Activated CD4-positive, CD25-positive, alpha-beta regulatory T cell treated with anti-CD3 and anti-CD28 coated beads, Interleukin-2, amount 50 U/mL, for 16 hours (primary cell): ENCODE results near the gene HTRA3.

Source experiments
- DNase-seq: peaks from one replicate; pipeline ENCODE4 v3.0.0-alpha.2; 2020; ENCODE audit warnings: low read depth, low spot score

The HTRA3 gene

DNA sequence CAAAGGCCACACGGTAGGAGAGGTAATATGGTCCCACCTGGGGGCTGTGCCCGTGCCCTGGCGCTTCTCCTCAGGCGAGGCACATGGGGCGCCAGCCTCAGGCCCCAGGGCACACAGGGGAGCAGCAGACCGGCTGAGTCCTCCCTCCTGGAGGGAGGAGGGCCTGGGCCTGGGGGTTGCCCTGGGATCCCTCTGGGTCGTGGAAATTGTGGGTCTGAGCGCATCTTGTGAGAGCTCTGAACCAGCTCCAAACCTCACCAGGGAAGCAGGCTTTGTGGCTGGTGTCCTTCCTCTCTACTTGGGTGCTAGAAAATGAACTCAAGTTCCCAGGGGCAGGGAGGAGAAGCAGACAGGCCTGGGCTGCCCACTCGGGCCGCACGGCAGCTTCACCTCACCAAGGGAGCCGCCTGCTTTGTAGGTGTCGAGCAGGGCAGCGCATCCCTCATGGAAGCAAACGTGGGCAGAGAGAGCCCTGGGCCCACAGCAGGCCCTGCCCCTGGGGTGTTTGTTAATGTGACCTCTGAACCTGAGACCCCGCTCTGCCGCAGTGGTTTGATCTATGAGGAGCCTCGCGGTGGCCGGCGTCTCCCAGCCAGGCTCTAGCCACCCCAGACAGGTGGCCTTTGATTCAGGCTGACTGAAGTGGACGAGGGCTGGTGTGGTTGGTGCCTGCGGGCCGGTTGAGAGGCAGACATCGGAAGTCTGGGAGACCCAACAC lies 10.8 kb downstream of the HTRA3 start:
- DNase-seq: no peak

DNA sequence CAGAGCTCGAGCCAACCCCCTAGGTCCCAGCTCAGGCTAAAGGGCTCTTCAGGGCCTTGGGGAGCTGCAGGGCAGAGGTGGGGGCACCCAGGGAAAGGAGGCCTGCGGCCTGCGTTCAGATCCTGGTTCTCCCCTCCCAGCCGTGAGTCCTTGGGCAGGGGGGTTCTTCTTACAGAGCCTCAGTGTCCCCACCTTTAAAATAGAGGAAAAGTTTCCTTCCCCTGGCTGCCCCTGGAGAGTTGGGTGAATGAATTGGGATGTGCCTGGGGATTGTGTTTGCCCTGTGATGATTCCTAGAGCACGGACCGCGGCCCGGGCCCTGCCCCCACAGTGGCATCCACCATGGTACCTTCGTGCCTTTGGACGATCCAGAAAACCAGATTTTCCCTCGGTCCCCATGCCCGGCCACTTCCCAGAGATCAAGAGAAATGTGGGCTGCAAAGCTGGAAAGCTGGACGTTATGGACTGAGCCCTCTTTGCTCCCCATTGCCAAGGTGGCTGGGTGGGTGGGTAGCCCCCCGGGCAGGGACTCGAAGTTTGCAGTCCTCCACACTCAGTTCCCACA lies 11.4 kb downstream of the HTRA3 start:
- DNase-seq: no peak

DNA sequence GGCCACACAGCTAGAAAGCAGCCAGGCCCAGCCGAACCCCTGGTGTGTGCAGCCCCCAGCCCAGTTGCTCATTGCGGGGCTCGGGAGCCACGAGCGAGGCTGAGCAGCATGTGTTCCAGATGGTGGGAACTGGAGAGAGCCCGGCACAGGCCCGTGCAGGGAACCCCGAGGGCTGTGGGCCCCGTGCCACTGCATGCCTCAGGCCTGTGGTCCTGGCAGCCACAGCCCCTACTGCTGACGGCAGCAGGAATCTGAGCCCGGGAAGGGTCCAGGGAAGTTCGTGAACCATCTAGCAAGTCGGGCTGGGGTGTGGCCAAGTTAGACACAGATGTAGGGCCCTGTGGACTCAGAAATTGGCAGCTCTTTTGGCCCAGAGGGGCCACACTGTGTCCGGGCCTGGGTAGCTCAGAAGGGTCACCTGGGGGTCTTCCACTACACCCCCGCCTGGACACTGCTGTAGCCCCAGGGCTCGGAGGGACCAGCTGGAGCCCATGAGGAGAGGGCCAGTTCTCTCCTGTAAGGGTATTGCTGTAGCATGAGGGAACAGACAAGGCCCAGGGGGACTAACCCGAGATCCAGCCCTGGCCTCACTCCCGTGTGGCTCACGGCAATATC lies 12.1 kb downstream of the HTRA3 start:
- DNase-seq: no peak

DNA sequence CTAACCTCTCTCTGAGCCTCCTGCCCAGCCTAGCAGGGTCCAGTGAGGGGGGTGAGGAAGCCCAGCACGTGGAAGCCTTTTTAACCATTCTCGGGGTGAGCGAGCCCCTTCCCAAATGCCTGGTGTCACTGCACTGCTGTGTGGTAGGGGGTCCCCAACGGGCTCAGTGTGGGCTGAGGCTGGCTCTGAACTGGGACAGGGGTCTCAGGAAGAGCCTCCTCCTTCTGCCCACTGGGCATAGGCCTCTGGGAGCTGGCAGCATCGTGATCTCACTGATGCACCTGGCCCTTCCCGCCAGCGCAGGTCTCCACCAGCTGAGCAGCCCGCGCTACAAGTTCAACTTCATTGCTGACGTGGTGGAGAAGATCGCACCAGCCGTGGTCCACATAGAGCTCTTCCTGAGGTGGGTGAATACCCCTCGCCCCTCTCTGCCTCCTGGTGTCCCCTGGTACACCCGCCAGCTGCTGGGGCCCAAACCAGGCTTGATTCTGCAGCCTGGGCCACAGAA lies 12.6 kb downstream of the HTRA3 start:
- DNase-seq: no peak

DNA sequence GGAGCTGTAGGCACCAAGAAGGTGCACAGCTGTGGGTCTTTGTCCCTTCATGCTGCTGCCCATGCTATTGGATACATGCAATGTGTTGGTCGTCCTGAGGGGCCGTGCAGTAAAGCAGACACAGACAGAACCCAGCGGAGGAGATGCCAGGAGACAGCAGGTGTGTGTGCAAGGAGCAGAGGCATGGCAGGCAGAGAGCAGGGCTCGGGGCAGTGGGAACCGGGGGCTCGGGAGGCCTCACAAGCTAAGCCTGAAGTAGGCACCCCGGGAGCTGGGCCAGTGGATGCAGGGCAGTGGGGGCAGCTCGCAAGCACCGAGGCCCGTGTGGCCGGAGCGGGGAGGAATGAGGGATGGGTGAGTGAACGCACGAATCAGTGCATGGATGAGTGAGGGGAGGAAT lies 13.2 kb downstream of the HTRA3 start:
- DNase-seq: no peak

DNA sequence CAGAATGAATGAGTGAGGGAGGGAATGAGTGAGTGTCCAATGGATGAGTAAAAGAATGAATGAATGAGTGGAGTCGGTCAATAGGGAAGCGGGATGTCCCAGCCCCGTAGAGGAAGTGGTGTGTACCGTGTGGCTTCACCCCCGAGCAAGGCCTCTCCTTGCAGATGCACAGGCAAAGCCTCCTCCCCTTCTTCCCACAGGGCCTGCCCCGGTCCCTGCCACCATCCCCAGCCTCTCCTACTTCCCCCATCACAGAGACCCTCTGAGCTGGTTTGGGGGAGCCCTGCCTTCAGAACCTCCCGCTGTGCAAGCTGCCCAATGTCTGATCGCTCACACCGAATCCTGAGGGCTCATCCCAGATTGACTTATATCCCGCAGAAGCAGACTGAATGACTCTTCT lies 13.6 kb downstream of the HTRA3 start:
- DNase-seq: no peak

DNA sequence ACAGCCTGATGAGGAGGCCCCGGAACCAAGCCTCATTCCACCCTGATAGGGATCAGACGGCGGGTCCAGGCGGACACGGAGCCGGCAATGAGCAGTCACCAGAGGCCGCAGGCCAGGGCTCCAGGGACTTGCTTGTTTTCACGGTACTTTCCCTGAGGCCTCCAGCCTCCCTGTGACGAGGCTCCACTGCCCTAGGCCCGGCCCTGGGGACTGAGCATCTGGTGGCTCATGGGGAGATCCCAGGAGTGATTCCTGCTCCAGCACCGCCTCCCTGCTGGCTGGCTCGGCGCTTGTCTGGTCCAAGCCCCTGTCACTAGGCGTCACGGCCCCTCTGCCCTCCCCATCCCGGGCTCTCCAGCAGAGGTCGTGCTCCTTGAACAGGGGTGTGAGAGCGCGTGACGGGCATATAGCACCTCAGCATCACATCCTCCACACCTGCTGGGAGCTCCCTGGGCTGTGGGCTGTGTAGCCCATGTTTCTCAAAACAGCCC lies 14.1 kb downstream of the HTRA3 start:
- no peak for DNase-seq

DNA sequence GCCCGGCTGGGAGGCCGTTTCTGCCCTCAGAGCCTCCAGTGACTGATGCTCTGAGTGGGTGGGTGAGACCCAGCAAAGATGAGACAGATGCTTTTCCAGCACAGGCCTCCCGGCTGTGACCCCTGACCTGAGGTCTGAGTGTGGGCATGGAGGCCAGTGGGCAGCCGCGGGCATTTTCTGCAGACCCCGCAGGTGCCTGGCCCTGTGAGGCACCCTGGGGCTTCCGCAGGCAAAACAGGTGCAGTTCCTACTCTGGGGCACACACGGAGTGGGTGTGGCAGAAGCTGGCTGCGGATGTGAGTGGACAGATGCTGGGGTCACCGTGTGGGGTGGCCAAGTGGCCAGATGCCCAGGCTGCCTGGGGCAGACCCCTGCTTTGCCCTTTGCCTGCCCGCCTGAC lies 14.8 kb downstream of the HTRA3 start:
- no peak for DNase-seq

DNA sequence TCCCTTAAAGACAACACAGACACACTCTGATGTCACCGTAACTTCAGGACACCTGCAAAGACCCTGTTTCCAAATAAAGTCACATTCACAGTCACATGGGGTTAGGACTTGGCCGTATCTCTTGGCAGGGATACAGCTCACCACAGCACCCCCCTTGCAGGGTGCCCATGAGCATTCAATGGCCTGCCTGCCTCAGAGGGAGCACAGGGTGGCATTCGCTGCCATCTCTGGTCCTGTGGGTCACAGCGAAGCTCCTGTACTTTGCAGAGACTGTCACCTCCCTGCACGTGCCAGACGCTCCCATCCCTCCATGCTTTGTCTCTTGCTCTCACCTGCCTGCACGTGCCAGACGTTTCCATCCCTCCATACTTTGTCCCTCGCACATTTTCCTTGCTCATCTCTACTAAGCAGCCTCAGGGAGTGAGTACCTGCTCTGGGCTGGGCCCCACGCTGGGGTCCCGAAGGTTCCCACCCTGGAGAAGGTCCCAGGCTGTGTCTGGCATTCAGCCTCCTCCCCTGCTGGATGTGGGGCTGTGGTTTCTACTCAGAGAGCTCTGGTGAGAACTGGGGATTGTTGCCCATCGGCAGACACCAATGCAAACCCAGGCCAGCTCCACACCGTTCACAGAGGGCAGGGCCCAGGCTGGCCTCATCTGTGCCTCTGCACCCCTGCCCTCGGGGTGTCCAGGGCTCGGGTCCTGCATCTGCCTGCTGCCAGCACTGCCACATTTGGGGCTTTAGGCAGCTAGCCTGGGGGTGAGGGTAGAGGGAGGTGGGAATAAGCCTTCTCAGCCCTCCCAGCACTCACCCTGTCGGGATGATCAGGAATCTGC lies 15.8 kb downstream of the HTRA3 start:
- DNase-seq: no peak

DNA sequence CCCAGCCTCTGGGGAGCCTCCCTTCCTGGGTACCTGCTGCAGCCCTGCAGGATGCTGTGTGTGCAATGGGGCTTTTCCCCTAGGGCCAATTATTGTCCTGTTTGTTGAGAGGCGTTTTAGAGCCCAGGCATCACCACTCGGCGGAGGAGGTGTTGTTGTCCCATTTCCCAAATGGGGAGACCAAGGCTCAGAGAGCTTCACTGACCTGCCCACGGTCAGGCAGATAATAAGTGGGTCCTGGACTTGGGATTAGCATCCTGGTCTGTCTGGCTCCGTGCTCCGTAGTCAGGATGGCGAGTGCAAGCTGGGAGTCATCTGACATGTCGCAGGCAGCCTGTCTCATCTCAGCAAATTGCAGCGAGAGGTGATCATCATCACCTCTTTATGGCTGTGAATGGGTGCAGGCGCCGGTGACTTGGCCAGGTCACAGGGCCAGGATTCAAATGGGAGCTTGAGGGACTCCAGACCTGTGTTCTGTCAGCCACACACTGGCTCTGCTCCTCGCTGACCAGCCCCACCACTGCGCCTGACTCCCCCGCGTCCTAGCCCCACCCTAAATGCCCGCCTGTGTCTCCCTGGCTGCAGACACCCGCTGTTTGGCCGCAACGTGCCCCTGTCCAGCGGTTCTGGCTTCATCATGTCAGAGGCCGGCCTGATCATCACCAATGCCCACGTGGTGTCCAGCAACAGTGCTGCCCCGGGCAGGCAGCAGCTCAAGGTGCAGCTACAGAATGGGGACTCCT lies 16.6 kb downstream of the HTRA3 start:
- DNase-seq: no peak

DNA sequence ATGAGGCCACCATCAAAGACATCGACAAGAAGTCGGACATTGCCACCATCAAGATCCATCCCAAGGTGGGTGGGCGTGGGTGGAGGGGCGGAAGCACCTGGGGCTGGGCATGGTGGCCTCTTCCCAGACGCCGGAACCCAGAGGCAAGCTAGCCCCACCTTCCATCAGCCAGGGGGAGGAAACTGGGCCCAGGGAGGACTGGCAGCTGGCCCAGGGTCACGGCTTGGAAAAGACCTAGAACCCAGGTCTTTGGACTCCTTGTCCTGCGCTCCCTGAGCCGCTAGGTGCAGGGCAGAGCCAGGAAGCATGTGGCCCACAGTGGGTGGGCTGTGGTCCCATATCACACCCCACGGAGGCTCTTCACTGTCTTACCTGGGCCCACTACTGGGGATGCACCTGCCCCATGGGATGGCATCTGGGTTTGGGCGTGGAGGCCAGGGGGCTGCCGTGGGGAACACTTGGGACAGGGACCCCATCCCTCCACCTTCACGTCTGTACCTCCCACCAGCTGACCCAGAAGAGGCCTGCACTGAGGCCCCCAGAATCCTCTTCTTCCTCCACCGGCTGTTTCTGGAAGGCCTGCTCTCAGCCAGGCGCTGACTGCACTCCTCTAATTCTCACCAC lies 17.3 kb downstream of the HTRA3 start:
- no peak for DNase-seq

DNA sequence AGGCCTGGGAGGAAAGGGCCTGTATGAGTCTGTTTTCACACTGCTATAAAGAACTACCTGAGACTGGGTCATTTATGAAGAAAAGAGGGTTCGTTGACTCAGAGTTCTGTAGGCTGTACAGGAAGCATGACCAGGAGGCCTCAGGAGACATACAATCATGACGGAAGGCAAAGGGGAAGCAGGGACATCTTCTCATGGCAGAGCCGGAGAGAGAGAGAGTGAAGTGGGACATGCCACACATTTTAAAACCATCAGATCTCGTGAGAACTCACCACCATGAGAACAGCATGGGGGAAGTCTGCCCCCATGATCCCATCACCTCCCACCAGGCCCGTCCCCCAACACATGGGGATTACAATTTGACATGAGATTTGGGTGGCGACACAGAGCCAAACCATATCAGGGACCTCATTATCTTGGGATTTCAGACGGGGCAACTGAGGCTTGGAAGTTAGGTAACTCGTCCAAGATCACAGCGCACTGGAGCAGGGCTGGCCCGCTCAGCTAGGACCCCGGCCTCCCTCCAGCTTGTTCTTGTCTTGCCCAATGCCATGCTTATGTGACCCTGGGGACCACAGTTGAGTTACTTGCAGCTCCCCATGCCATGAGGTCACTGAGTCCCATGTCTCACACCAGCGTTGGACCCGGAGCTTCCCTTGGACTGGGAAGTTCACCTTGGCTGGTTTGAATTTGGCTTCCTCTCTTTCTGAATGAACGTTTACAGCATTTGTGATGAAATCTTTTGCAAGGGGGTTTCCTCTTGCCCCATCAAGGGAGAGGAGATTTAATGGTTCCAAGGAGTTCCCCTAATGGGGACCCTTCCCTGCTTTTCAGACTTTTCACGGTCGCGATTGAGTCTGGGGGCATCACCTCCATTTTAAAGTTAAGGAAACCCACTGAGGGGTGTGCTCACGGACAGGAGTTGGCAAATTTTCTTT lies 18.1 kb downstream of the HTRA3 start:
- no peak for DNase-seq

DNA sequence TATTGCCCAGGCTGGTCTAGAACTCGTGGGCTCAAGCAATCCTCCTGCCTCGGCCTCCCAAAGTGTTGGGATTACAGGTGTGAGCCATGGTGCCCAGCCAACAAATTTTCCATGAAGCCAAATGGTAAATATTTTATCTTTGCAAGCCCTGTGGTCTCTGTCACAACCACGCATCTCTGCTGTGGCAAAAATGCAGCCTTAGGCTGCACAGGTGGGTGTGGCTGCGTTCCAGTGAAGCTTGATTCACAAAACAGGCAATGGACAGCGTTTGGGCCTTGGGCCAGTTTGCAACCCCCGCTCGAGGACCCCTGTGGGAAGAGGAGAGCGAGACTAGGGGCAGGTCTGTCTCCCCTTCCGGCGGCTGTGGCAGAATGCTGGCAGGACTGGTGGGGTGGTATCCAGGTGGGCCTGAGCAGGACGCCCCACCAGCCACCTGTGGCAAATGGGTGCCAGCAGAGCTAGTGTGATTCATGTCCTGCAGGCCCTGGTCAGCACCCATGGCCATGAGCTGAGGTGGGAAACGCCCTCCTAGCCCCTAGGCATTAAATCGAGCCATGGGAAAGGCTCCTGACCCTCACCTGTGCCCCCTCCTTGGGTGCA lies 19.7 kb downstream of the HTRA3 start:
- no peak for DNase-seq

DNA sequence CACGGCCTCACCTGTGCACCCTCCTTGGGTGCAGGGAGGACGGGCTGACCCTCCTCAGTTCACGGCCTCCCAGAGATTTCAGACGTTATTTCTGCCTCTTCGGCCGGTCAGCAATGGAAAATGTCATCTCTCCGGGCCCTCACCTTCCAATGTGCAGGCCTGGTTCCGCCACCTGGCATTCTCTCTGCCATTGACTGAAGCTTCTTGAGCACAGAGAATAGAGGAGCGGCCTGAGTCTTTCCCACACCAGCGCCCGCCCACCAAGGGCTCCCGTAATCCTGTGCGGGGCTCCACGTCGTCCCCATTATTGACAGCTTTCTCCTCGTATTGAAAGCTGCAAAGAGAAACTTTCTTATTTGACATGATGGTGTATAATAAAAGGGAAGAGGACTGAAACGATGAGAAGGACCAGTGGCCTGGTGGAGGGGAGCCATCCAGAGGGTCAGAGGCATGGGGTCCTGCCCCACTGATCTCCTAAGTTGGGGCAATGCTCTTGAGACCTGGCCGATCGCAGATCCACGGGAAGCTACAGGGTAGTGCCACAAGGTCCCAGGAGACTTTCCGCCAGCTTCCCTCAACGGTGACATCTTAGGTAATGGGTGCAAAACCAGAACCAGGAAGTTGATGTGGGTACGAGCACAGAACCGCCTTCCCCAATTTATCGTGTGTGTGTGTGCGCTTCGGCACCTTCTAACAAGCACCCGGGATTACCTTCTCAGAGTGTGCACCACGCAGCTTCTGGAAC lies 20.6 kb downstream of the HTRA3 start:
- DNase-seq: no peak

DNA sequence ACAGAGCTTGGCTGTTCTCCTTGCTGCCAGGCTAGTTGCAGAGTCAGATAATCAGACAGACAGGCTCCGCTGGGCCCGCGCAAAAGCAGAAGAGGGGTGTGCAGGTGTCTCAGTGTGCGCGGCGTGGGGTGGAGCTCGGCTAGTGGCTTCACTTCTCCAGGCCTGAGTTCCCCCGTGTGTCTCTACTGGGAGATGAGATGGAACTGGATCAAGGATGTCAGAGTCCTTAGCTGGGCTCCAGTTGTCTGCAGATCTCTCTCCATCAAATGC lies 21.1 kb downstream of the HTRA3 start:
- DNase-seq: no peak

DNA sequence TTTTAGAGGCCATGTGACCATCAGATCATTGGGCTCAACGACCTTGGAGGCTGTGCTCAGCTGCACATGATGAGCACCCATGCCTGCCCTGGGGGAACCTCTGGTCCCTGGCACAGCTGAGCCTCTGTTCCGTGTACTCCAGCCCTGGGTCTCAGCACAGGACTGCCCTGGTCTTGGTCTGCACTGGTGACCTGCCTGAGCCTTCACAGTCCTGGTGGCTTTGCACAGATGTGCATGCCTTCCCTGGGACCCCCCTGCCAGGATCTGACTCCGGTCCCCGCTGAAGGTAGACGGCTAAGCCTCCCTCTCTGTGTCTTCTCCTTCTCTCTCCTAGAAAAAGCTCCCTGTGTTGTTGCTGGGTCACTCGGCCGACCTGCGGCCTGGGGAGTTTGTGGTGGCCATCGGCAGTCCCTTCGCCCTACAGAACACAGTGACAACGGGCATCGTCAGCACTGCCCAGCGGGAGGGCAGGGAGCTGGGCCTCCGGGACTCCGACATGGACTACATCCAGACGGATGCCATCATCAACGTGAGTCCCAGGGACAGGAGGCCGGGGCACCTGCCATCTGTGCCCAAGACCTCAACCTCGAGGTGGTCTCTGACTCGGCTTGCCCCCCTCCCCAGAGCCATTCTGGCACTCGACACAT lies 21.6 kb downstream of the HTRA3 start:
- no peak for DNase-seq

DNA sequence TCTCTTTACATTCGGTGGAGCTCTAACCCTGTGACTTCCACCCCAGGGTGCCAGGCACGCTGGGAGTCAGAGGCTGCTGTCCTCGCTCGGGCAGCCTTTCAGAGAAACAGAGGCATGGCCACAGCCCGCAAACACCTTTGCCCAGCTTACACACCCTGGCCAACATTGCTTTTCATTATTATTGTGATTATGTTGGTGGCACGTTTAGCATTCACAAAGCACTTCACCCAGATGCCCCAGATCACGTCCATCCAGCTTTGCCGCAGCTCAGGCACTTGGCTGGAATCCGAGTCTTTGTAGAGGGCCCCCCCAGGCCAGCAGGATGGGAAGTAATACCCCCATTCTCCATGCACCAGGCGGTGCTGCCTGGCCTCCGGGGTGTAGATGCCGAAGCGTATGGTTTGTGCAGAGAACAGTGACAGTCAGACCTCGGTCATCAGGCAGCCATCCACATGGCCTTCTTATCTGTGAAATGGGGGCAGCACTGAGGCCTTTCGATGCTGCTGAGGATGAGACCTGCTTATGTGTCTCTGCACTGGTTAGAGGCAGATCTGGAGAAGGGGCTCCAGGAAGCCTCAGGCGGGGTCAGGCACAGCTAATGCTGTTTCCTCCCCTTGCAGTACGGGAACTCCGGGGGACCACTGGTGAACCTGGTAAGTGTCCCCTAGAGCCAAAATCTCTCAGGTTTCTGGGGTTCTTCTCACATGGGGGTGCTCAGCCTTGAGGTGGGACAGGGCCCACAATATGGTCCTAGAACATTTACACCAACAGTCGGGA lies 22.3 kb downstream of the HTRA3 start:
- DNase-seq: no peak
